Type B pancreatic cell (in vitro differentiated cells): ENCODE data around the gene FGF3. TPM values are rescaled to one million over a fixed set of nuclear protein-coding genes. Genes with fewer than 3 reads are reported as not detected.

Source experiments
- DNase-seq: peaks from one replicate; pipeline ENCODE4 v3.0.0; 2021; ENCODE audit warnings: mixed read lengths; ENCODE audit not compliant: unreplicated experiment; ENCODE audit errors: extremely low spot score
- H3K27ac Mint-ChIP-seq: 2 replicates; pipeline ENCODE4 v1.8.0; 2021; ENCODE audit warnings: mild to moderate bottlenecking, mixed read lengths
- H3K27me3 Mint-ChIP-seq: 2 replicates; pipeline ENCODE4 v1.8.0; 2021; ENCODE audit warnings: mixed read lengths
- H3K36me3 Mint-ChIP-seq: 2 replicates; pipeline ENCODE4 v1.8.0; 2021; ENCODE audit warnings: mixed read lengths
- H3K4me1 Mint-ChIP-seq: one replicate; pipeline ENCODE4 v1.8.0; 2021; ENCODE audit warnings: mixed read lengths; ENCODE audit not compliant: unreplicated experiment
- H3K4me3 Mint-ChIP-seq: 2 replicates; pipeline ENCODE4 v1.8.0; 2021; ENCODE audit warnings: mild to moderate bottlenecking, mixed read lengths
- H3K9me3 Mint-ChIP-seq: 2 replicates; pipeline ENCODE4 v1.8.0; 2021; ENCODE audit warnings: mixed read lengths
- total RNA-seq: library from RNA; stranded (reverse); gene quantifications from 2 replicates; pipeline ENCODE4 v1.2.1, GENCODE V29; 2021; ENCODE audit warnings: low replicate concordance
- TF ChIP-seq, protein P1 (sequence below): fragments of 200-600 bp; sonication (generic); conservative IDR thresholded peaks from 2 replicates; pipeline ENCODE4 v1.5.0; 2021; ENCODE audit warnings: antibody characterized with exemption, mild to moderate bottlenecking

Gene FGF3
- total RNA-seq, 1 donor from 2014 or later: not detected

DNA sequence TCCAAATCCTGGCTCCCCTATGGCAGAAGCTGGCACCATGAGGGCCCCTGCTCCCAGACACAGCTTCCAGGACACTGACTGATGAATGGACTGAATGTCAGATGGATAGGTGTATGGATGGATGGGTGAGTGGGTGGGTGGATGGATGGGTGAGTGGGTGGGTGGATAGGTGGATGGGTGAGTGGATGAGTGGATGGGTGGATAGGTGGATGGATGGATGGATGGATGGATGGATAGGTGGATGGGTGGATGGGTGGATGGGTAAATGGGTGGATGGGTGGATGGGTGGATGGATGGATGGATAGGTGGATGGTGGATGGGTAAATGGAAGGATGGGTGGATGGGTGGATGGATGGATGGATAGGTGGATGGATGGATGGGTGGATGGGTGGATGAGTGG is 4.3 kb downstream of the FGF3 start:
- DNase-seq: no peak
- Mint-ChIP-seq H3K36me3 (no peaks in the 10 kb centered on the region), H3K4me3 (no peak overlapping the region), H3K27ac (no peak overlapping the region), H3K9me3 (no peaks in the 10 kb centered on the region), H3K27me3 (peaks cover 41% of the 10 kb centered on the region), H3K4me1 (peaks cover 3% of the 10 kb centered on the region)
- TF ChIP-seq, protein P1, sequence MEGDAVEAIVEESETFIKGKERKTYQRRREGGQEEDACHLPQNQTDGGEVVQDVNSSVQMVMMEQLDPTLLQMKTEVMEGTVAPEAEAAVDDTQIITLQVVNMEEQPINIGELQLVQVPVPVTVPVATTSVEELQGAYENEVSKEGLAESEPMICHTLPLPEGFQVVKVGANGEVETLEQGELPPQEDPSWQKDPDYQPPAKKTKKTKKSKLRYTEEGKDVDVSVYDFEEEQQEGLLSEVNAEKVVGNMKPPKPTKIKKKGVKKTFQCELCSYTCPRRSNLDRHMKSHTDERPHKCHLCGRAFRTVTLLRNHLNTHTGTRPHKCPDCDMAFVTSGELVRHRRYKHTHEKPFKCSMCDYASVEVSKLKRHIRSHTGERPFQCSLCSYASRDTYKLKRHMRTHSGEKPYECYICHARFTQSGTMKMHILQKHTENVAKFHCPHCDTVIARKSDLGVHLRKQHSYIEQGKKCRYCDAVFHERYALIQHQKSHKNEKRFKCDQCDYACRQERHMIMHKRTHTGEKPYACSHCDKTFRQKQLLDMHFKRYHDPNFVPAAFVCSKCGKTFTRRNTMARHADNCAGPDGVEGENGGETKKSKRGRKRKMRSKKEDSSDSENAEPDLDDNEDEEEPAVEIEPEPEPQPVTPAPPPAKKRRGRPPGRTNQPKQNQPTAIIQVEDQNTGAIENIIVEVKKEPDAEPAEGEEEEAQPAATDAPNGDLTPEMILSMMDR: no peak

DNA sequence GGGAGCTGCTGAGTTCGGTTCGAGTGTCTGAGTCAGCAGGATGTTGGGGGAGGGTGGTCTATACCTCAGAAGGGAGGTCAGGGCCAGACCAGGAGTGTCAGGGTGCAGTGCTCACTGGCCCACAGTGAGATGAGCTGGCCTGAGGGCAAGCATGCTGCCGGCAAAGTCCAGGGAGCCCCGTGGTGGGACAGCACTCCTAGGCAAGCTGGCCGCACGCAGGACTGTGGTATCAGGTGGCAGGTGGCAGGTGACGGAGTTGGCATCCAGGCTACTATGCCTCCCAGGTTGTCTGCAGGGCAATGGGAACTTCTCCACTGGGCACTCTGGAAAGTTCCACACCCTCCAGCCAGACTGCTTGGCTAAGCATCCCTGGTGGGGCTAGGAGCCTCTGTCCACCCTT is 4.8 kb downstream of the FGF3 start:
- Mint-ChIP-seq H3K9me3 (no peaks in the 10 kb centered on the region), H3K36me3 (no peaks in the 10 kb centered on the region), H3K27me3 (peaks cover 40% of the 10 kb centered on the region), H3K4me3 (no peak overlapping the region), H3K4me1 (peaks cover 4% of the 10 kb centered on the region), H3K27ac (no peak overlapping the region)
- TF ChIP-seq, protein P1: no peak
- DNase-seq: no peak

DNA sequence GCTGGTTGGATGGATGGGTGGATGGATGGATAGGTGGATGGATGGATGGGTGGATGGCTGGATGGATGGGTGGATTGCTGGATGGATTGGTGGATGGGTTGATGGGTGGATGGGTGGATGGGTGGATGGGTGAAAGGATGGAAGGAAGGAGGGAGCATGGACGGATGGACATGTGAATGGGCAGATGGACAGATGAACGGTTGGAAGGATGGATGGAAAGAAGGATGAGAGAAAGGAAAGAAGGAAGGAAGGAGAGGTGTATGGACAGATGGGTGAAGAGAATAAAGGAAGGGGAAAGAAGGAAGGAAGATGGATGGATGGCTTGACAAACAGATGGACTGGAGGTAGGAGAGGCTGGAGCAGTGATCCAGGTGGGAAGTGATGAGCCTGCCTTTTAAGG is 5.4 kb downstream of the FGF3 start:
- no peaks in the 10 kb centered on the region for H3K36me3 Mint-ChIP-seq
- H3K4me1 Mint-ChIP-seq: peaks cover 6% of the 10 kb centered on the region
- H3K4me3 Mint-ChIP-seq: no peak overlapping the region
- peaks cover 37% of the 10 kb centered on the region for H3K27me3 Mint-ChIP-seq
- TF ChIP-seq, protein P1: no peak
- no peak for DNase-seq
- H3K9me3 Mint-ChIP-seq: no peaks in the 10 kb centered on the region
- H3K27ac Mint-ChIP-seq: no peak overlapping the region

DNA sequence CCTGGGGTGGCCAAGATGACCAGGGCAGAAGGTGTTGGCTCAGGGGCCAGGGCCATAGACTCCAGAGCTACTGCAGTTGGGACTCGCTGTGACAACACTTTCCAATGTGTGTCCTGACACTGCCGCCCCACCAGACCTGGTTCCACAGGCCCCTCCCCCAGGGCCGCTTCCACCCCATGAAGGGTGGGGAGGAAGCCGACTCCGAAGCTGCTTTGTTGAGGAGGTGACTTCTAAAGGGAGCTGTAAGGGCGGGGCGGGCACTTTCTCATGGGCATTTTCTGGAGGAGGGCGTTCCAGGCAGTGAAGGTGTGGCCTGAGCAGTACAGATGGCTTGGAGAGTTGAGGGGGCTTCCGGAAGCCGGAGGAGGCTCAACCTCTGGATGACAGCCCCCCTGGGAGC is 6.3 kb downstream of the FGF3 start:
- DNase-seq: no peak
- no peak overlapping the region for H3K4me3 Mint-ChIP-seq
- TF ChIP-seq, protein P1: no peak
- no peak overlapping the region for H3K27ac Mint-ChIP-seq
- no peaks in the 10 kb centered on the region for H3K9me3 Mint-ChIP-seq
- peaks cover 43% of the 10 kb centered on the region for H3K27me3 Mint-ChIP-seq
- no peaks in the 10 kb centered on the region for H3K36me3 Mint-ChIP-seq
- H3K4me1 Mint-ChIP-seq: peaks cover 6% of the 10 kb centered on the region

DNA sequence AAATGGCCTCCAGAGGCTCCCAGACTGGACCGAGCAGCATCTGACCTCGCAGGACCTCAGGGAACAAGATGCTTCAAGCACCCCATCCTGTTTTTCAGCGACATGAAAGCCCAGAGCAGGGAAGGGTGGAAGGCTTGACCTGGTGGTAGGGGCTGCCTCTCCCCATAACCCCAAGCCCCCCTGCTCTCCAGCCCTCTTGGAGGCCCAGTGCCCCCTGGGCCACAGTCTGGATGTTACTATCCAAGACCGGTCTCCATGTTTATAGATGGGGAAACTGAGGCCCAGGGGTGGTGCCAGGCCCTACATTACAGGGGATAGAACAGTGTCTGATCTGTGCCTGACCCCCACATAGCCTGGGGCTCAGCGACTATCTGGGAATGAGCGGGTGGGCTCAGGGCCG is 7.0 kb downstream of the FGF3 start:
- no peak for DNase-seq
- Mint-ChIP-seq H3K36me3 (no peaks in the 10 kb centered on the region), H3K4me3 (no peak overlapping the region), H3K4me1 (peaks cover 6% of the 10 kb centered on the region), H3K27ac (no peak overlapping the region), H3K27me3 (peaks cover 43% of the 10 kb centered on the region), H3K9me3 (no peaks in the 10 kb centered on the region)
- TF ChIP-seq, protein P1: no peak

DNA sequence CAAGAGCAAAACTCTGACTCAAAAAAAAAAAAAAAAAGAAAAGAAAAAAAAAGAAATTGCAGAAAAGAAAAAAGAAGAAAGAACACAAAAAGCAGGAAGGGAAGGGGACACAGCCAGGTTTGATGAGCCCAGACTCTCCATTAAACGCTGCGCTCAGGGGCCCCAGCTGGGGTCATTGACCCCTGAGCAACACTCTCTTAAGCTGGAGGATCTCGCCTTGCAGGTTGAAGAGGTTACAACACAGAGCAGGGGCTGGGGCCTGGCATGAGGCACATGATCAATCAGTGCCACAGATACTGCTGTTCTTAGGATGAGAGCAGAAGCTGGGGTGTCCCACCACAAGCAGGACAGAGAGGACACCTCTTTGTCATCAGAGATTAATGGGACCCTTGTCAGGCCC is 7.8 kb downstream of the FGF3 start:
- peaks cover 6% of the 10 kb centered on the region for H3K4me1 Mint-ChIP-seq
- H3K4me3 Mint-ChIP-seq: no peak overlapping the region
- peaks cover 42% of the 10 kb centered on the region for H3K27me3 Mint-ChIP-seq
- H3K9me3 Mint-ChIP-seq: no peaks in the 10 kb centered on the region
- TF ChIP-seq, protein P1: no peak
- DNase-seq: no peak
- H3K36me3 Mint-ChIP-seq: no peaks in the 10 kb centered on the region
- no peak overlapping the region for H3K27ac Mint-ChIP-seq
